Left cardiac atrium (tissue), 2 donors: Measurements from ENCODE around the gene NDUFS5. TPM values are rescaled to one million over a fixed set of nuclear protein-coding genes. Genes with fewer than 3 reads are reported as not detected.

ENCODE experiments used
- total RNA-seq, 2 donors: library from RNA; stranded (reverse); fragmentation: NEBNext Ultra II Directional; extraction: Animal tissue kit (Norgen Biotek cat#: 25700); gene quantifications; one replicate each; pipeline ENCODE4 v1.2.1, GENCODE V29; 2021
- donor health status: DM: no; HTN: yes; CAD: no; lungs with severe emphysema.
- donor health status: DM: yes; HTN: yes; CAD: no.

NDUFS5 gene
- total RNA-seq, 2 donors from 2014 or later, result 572 to 591 TPM

Other genes starting within 250 kb of the NDUFS5 start
- 10 to 100 TPM; 20.9 to 21.3 TPM for gene RRAGC, start 166.6 kb upstream of the NDUFS5 start, total RNA-seq
- gene MYCBP, start 153.0 kb upstream of the NDUFS5 start, total RNA-seq, result 10 to 100 TPM; 11.5 to 14.8 TPM
- not detected for gene GJA9, start 144.8 kb upstream of the NDUFS5 start, total RNA-seq
- gene RHBDL2, start 84.5 kb upstream of the NDUFS5 start, total RNA-seq, result under 1 TPM in 1 of 2 donors, not detected in 1; 0.15 TPM
- 10 to 100 TPM; 42.4 to 63.9 TPM for gene AKIRIN1, start 35.1 kb upstream of the NDUFS5 start, total RNA-seq
- gene MACF1, start 178.3 kb downstream of the NDUFS5 start, total RNA-seq, result 100 to 1,000 TPM; 263 to 280 TPM